Kidney epithelial cell (primary cell): ENCODE results near the gene ZDHHC3. TPM values are rescaled to one million over a fixed set of nuclear protein-coding genes. Genes with fewer than 3 reads are reported as not detected.

Experiments
- DNase-seq: peaks from one replicate; pipeline ENCODE4 v3.0.0-alpha.2; 2010; ENCODE audit warnings: low read depth
- H3K27me3 ChIP-seq: 2 replicates; pipeline ENCODE4 v1.6.0; 2011; ENCODE audit warnings: low read length; ENCODE audit not compliant: control insufficient read depth, insufficient read depth
- H3K36me3 ChIP-seq: 2 replicates; pipeline ENCODE4 v1.5.1; 2011; ENCODE audit warnings: low read length; ENCODE audit not compliant: control insufficient read depth, insufficient read depth
- H3K4me3 ChIP-seq: 2 replicates; pipeline ENCODE4 v1.5.1; 2011; ENCODE audit warnings: low read depth, mild to moderate bottlenecking, control low read depth, low read length
- total RNA-seq: library from RNA; depleted of rRNA; stranded (reverse); fragments of >200 nt; gene quantifications from 2 replicates; pipeline ENCODE4 v1.2.3, GENCODE V29; 2015
- TF ChIP-seq, protein P1 (sequence below): IDR thresholded peaks from 2 replicates; pipeline ENCODE4 v1.5.1; 2011; ENCODE audit warnings: mild to moderate bottlenecking, moderate library complexity, low read length, control low read depth, inconsistent platforms; ENCODE audit not compliant: insufficient read depth, poor library complexity, severe bottlenecking

ZDHHC3 gene
- total RNA-seq, 1 donor from 2014 or later: 68.3 TPM

GRCh38 chr3:45008117-45008516, 32.1 kb upstream of the ZDHHC3 start:
- Histone ChIP-seq H3K36me3 (no peaks in the 10 kb centered on the region), H3K27me3 (no peaks in the 10 kb centered on the region), H3K4me3 (no peak overlapping the region)
- DNase-seq: no peak
- TF ChIP-seq, protein P1, sequence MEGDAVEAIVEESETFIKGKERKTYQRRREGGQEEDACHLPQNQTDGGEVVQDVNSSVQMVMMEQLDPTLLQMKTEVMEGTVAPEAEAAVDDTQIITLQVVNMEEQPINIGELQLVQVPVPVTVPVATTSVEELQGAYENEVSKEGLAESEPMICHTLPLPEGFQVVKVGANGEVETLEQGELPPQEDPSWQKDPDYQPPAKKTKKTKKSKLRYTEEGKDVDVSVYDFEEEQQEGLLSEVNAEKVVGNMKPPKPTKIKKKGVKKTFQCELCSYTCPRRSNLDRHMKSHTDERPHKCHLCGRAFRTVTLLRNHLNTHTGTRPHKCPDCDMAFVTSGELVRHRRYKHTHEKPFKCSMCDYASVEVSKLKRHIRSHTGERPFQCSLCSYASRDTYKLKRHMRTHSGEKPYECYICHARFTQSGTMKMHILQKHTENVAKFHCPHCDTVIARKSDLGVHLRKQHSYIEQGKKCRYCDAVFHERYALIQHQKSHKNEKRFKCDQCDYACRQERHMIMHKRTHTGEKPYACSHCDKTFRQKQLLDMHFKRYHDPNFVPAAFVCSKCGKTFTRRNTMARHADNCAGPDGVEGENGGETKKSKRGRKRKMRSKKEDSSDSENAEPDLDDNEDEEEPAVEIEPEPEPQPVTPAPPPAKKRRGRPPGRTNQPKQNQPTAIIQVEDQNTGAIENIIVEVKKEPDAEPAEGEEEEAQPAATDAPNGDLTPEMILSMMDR: no peak

GRCh38 chr3:45007091-45007490, 31.1 kb upstream of the ZDHHC3 start:
- no peaks in the 10 kb centered on the region for H3K36me3 ChIP-seq

DNA sequence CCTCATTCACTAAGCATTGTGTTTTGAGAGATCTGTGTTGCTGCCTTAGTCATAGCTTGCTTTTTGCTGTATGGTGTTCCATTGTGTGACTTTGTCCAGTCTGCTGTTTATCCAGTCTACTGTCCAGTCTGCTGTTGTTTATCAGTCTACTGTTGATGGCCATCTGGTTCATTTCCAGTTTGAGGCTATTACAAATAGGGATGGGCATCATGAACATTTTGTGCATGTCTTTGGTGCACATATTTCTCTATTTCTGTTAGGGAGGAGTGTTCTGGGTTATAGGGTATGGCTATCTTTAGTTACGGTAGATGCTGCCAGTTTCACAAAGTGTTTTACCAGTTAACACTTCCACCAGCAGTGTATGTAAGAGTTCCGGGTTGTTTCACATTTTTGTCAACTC, 27.9 kb upstream of the ZDHHC3 start:
- H3K36me3 ChIP-seq: no peaks in the 10 kb centered on the region
- TF ChIP-seq, protein P1: no peak
- H3K4me3 ChIP-seq: no peak overlapping the region
- DNase-seq: no peak
- no peaks in the 10 kb centered on the region for H3K27me3 ChIP-seq

More at GRCh38 chr3:45007091-45007490, 31.1 kb upstream of the ZDHHC3 start:
- DNase-seq: no peak
- TF ChIP-seq, protein P1: no peak
- Histone ChIP-seq H3K4me3 (no peak overlapping the region), H3K27me3 (no peaks in the 10 kb centered on the region)

DNA sequence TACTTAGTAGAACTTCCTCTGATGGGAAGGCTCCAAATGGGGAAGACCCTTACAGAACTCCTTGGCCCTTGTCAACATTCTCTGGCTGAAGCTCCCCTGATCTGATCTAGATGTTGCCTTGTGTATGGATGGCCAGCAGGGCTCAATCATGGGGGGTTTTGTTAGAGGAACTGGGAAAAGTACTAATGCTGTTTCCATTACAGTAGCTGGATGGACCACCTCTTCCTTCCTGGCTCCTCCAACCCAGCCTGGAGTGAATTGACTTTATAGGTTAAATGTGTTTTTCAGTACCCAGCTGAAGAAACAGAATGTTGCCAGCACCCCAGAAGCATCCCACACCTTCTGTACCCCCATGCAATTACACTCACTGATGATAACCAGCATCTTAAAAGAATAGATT, 27.4 kb upstream of the ZDHHC3 start:
- DNase-seq: no peak
- no peaks in the 10 kb centered on the region for H3K36me3 ChIP-seq
- TF ChIP-seq, protein P1: no peak
- no peaks in the 10 kb centered on the region for H3K27me3 ChIP-seq
- no peak overlapping the region for H3K4me3 ChIP-seq

DNA sequence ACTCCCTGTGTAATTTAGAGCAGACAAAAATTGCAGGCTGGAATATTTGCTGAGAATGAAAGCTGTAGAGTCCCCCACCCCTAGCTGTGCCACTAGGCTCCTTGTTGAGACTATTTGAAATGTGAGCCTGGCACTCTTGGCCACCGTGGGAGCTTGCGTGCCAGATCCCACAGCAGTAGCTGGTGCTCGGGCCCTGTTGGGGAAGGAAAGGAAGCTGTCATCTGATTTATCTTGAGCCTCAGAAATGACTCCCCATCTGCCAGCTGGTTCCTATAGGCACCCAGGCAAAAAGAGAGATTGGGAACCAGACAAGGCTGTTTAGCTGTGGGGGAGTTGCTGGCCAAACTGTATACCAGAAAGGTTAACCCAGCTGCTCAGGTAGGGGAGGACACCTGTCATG, 26.7 kb upstream of the ZDHHC3 start:
- Histone ChIP-seq H3K27me3 (no peaks in the 10 kb centered on the region), H3K36me3 (no peaks in the 10 kb centered on the region), H3K4me3 (no peak overlapping the region)
- DNase-seq: no peak
- TF ChIP-seq, protein P1: no peak

DNA sequence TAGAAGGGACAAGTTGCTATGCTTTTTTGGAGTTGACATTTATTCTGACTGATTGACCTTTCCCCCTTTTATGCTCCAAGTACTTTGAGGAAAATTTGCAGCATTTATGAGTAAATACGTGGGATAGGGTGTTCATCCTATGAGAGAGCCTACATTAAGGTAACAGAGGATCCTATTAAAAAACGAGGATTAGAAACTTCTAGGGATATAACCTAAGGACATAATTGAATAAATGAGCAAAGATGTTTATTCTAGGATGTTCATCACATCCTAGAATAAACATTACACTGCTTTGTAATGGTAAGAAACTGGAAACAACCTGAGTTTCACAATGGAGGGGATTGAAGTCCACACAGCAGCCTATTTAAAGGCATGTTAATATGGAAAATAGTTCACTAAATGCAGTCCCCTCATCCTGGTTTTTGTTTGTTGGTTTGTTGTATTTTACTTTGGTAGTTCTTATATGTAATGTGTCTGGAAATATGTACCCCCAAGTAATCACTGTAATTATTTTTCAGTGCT, 26.2 kb upstream of the ZDHHC3 start:
- no peaks in the 10 kb centered on the region for H3K27me3 ChIP-seq
- no peak for DNase-seq
- H3K4me3 ChIP-seq: no peak overlapping the region
- H3K36me3 ChIP-seq: no peaks in the 10 kb centered on the region
- TF ChIP-seq, protein P1: no peak
